Loucy (cell line): Measurements from ENCODE around the gene SIKE1.

ENCODE experiments used
- H2AFZ ChIP-seq: fragments of 200-600 bp; sonication (generic); 2 replicates; pipeline ENCODE4 v1.6.0; 2016; ENCODE audit warnings: antibody characterized with exemption, mild to moderate bottlenecking, low read length, moderate library complexity
- H3F3A ChIP-seq: fragments of 200-600 bp; 2 replicates; pipeline ENCODE4 v1.6.0; 2016; ENCODE audit warnings: antibody characterized with exemption, low read depth, mild to moderate bottlenecking
- H3K27me3 ChIP-seq: fragments of 200-600 bp; sonication (generic); 2 replicates; pipeline ENCODE4 v1.6.1; 2014; ENCODE audit warnings: low read length, mild to moderate bottlenecking; ENCODE audit not compliant: insufficient read depth, poor library complexity, severe bottlenecking
- H3K36me3 ChIP-seq: fragments of 200-600 bp; sonication (generic); 2 replicates; pipeline ENCODE4 v1.6.1; 2016; ENCODE audit warnings: low read length; ENCODE audit not compliant: insufficient read depth
- H3K4me1 ChIP-seq: fragments of 200-600 bp; sonication (generic); 2 replicates; pipeline ENCODE4 v1.5.1; 2014; ENCODE audit warnings: low read length, mild to moderate bottlenecking; ENCODE audit not compliant: insufficient read depth, poor library complexity, severe bottlenecking
- H3K4me2 ChIP-seq: fragments of 200-600 bp; sonication (generic); 2 replicates; pipeline ENCODE4 v1.6.0; 2014; ENCODE audit warnings: antibody characterized with exemption, low read length, low read depth, mild to moderate bottlenecking; ENCODE audit not compliant: poor library complexity, severe bottlenecking
- H3K4me3 ChIP-seq: fragments of 200-600 bp; sonication (generic); 2 replicates; pipeline ENCODE4 v1.5.1; 2014; ENCODE audit warnings: low read length, mild to moderate bottlenecking, mixed read lengths; ENCODE audit not compliant: poor library complexity, severe bottlenecking
- H3K79me2 ChIP-seq: fragments of 200-600 bp; sonication (generic); 2 replicates; pipeline ENCODE4 v1.6.1; 2014; ENCODE audit warnings: low read length; ENCODE audit not compliant: insufficient read depth
- H3K9ac ChIP-seq: fragments of 200-600 bp; sonication (generic); 2 replicates; pipeline ENCODE4 v1.6.0; 2014; ENCODE audit warnings: mild to moderate bottlenecking, low read depth, low read length, moderate library complexity; ENCODE audit not compliant: poor library complexity, severe bottlenecking
- H3K9me2 ChIP-seq: fragments of 200-600 bp; sonication (generic); replicated peaks from 2 replicates; pipeline ENCODE4 v1.6.1; 2016; ENCODE audit warnings: low read depth, low read length, mixed read lengths
- H3K9me3 ChIP-seq: fragments of 200-600 bp; sonication (generic); 2 replicates; pipeline ENCODE4 v1.6.1; 2014; ENCODE audit warnings: mild to moderate bottlenecking, antibody characterized with exemption, low read length, low read depth; ENCODE audit not compliant: insufficient read depth
- H4K20me1 ChIP-seq: fragments of 200-600 bp; sonication (generic); 2 replicates; pipeline ENCODE4 v1.6.0; 2014; ENCODE audit warnings: antibody characterized with exemption, low read length, mild to moderate bottlenecking; ENCODE audit not compliant: insufficient read depth, poor library complexity, severe bottlenecking
- CTCF ChIP-seq: fragments of 200-600 bp; sonication (generic); conservative IDR thresholded peaks from 2 replicates; pipeline ENCODE4 v1.5.1; 2014; ENCODE audit warnings: mild to moderate bottlenecking, antibody characterized with exemption, low read length
- EZH2phosphoT487 ChIP-seq: fragments of 200-600 bp; IDR thresholded peaks from 2 replicates; pipeline ENCODE4 v1.6.1; 2018; ENCODE audit warnings: antibody characterized with exemption, mild to moderate bottlenecking, moderate library complexity, borderline replicate concordance

The SIKE1 gene

GRCh38 chr1:114720492-114720891, 60.0 kb downstream of the SIKE1 start:
- Histone ChIP-seq H3K79me2 (peaks cover 11% of the 10 kb centered on the region), H2AFZ (no peak overlapping the region), H3K27me3 (no peaks in the 10 kb centered on the region), H3K9ac (no peak overlapping the region), H3K4me1 (peaks cover 4% of the 10 kb centered on the region), H3K4me2 (no peak overlapping the region), H3K4me3 (no peak overlapping the region), H4K20me1 (peaks cover 5% of the 10 kb centered on the region), H3K9me2 (no peaks in the 10 kb centered on the region), H3F3A (peaks cover 10% of the 10 kb centered on the region), H3K9me3 (no peaks in the 10 kb centered on the region), H3K36me3 (peaks cover 86% of the 10 kb centered on the region)
- TF ChIP-seq CTCF (no peak), EZH2phosphoT487 (no peak)
